ENCODE measurements around the gene CFAP299. TPM values are rescaled to one million over a fixed set of nuclear protein-coding genes. Genes with fewer than 3 reads are reported as not detected.

CFAP299 gene
- total and polyA plus RNA-seq, 2 donors (not counting 3 experiments of a cell fraction or from before 2014, with no cell fraction given): not detected

DNA sequence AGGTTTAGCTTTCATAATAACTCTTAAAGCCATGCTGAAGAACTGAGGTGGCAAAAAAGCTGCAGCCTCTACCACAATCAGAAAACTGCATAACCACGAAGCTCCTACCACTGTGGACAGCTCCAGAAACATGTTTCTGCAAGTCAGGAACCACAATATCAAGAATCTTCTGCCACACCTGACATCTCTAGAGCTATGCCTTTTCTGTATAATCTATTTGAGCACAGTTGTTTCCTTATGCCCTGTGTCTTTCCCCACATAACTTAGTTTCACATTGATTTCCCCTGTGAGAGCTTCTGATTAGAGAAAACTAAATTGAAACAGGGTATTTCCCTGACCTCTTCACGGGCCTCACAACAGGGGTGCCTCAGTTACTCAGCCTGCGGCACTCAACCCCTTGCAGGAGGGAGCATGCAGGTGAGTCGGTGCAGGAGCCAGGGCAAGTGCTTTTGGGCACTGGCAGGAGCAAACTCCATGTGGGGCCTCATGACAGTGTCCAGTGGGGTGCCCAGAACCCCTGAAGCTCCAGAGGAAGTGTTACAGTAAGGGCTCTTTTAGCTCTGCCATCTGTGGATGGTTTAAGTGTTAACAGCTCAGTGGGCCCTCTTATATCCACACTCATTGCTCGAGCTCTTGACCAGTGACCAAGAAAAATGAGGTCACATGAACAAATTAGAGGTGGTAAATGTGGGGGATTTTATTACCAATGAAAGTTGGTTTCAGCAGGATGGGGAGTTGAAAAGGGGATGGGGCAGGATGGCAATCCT, 562.2 kb downstream of the CFAP299 start:
- DNase-seq (ENCODE audit: low read depth, low spot score) (no peak), FAIRE-seq (no peak)
- Histone ChIP-seq H3K4me3 (replicated peaks in 1 of 3; ENCODE audit: insufficient read depth in 1 of 3, low read depth in 1 of 3, low read length in 3 of 3) (no peak overlapping the region), H3K36me3 (ENCODE audit: control insufficient read depth in 2 of 2, extremely low read depth in 1 of 2, insufficient read depth in 2 of 2, low read length in 2 of 2) (no peaks in the 10 kb centered on the region), H3K4me1 (ENCODE audit: control insufficient read depth, extremely low read depth, insufficient read depth, low read length) (no peaks in the 10 kb centered on the region), H4K20me1 (replicated peaks; ENCODE audit: control insufficient read depth, extremely low read depth, insufficient read depth, low read length) (no peaks in the 10 kb centered on the region), H3K79me2 (ENCODE audit: control insufficient read depth, insufficient read depth, low read length) (no peaks in the 10 kb centered on the region), H3K27me3 (ENCODE audit: control insufficient read depth in 2 of 2, insufficient read depth in 2 of 2, low read length in 2 of 2) (no peaks in the 10 kb centered on the region), H3K27ac (ENCODE audit: insufficient read depth, low read depth, low read length) (no peak overlapping the region), H3K4me2 (ENCODE audit: insufficient read depth, low read length) (no peak overlapping the region), H2AFZ (ENCODE audit: low read depth, low read length) (no peak overlapping the region), H3K9me1 (replicated peaks; ENCODE audit: control insufficient read depth, extremely low read depth, insufficient read depth, low read length) (no peaks in the 10 kb centered on the region), H3K9ac (replicated peaks; ENCODE audit: extremely low read depth, insufficient read depth, low read length) (no peak overlapping the region), H3K9me3 (replicated peaks; ENCODE audit: control insufficient read depth, insufficient read depth, low read length) (no peaks in the 10 kb centered on the region)
- BruUV-seq (replicated peaks): no TSS peak
- dilution Hi-C loops (cut with MboI; ENCODE audit: extremely low pct_ligation_motif_present, low sequenced_read_pairs) (no loop called here), intact Hi-C loops (cut with micrococcal nuclease) (no loop called here)
- TF ChIP-seq EZH2 (IDR thresholded peaks at IDR 0.05; ENCODE audit: borderline replicate concordance, low read depth, low read length, severe bottlenecking): no peak
- no peak for TF ChIP-seq MYC (IDR thresholded peaks at IDR 0.05; ENCODE audit: low read depth, low read length)
- TF ChIP-seq POLR2A (IDR thresholded peaks at IDR 0.05; ENCODE audit: low read depth, low read length): no peak
- no peak for TF ChIP-seq GATA2 (IDR thresholded peaks at IDR 0.05; ENCODE audit: insufficient read depth, insufficient read length, low read depth, low read length)
- TF ChIP-seq JUN (IDR thresholded peaks at IDR 0.05; ENCODE audit: borderline replicate concordance, insufficient read depth, insufficient read length, low read depth): no peak
- no peak for TF ChIP-seq POLR2AphosphoS5 (IDR thresholded peaks at IDR 0.05; ENCODE audit: insufficient read depth, low read depth, low read length)
- TF ChIP-seq, protein P1, sequence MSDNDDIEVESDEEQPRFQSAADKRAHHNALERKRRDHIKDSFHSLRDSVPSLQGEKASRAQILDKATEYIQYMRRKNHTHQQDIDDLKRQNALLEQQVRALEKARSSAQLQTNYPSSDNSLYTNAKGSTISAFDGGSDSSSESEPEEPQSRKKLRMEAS (IDR thresholded peaks at IDR 0.05; ENCODE audit: insufficient read depth, insufficient read length): no peak
- TF ChIP-seq, protein P2, sequence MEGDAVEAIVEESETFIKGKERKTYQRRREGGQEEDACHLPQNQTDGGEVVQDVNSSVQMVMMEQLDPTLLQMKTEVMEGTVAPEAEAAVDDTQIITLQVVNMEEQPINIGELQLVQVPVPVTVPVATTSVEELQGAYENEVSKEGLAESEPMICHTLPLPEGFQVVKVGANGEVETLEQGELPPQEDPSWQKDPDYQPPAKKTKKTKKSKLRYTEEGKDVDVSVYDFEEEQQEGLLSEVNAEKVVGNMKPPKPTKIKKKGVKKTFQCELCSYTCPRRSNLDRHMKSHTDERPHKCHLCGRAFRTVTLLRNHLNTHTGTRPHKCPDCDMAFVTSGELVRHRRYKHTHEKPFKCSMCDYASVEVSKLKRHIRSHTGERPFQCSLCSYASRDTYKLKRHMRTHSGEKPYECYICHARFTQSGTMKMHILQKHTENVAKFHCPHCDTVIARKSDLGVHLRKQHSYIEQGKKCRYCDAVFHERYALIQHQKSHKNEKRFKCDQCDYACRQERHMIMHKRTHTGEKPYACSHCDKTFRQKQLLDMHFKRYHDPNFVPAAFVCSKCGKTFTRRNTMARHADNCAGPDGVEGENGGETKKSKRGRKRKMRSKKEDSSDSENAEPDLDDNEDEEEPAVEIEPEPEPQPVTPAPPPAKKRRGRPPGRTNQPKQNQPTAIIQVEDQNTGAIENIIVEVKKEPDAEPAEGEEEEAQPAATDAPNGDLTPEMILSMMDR (IDR thresholded peaks at IDR 0.05; ENCODE audit: extremely low read depth in 1 of 2, insufficient read depth in 1 of 2, low read depth in 1 of 2, low read length in 2 of 2): no peak
- no peak for TF ChIP-seq FOS (IDR thresholded peaks at IDR 0.05; ENCODE audit: borderline replicate concordance, insufficient read depth, low read length)
- CTCF ChIA-PET: no interaction called here
- POLR2A ChIA-PET: no interaction called here

Measured in endothelial cell of umbilical vein (primary cell).